PFSK-1 (cell line): ENCODE data around the gene NPY1R.

Experiments used
- POLR2AphosphoS5 ChIP-seq: IDR thresholded peaks from 2 replicates; pipeline ENCODE4 v1.6.1; 2012; ENCODE audit warnings: low read depth, mild to moderate bottlenecking, control low read depth, low read length, moderate library complexity
- SIN3A ChIP-seq: IDR thresholded peaks from 2 replicates; pipeline ENCODE4 v1.6.1; 2012; ENCODE audit warnings: mild to moderate bottlenecking, low read length, moderate library complexity, borderline replicate concordance; ENCODE audit not compliant: insufficient read depth

- TF ChIP-seq POLR2AphosphoS5 (no peak), SIN3A (no peak)
These were observed 15.3 kb downstream of the NPY1R start for GRCh38 chr4:163317110-163317509.
